OCI-M2 (cell line): ENCODE measurements around the gene C2orf76.

ENCODE experiments used
- DNase-seq: peaks from one replicate; lab custom pipeline; 2025; ENCODE audit not compliant: unreplicated experiment; lab: John Stamatoyannopoulos, UW

Gene C2orf76

DNA sequence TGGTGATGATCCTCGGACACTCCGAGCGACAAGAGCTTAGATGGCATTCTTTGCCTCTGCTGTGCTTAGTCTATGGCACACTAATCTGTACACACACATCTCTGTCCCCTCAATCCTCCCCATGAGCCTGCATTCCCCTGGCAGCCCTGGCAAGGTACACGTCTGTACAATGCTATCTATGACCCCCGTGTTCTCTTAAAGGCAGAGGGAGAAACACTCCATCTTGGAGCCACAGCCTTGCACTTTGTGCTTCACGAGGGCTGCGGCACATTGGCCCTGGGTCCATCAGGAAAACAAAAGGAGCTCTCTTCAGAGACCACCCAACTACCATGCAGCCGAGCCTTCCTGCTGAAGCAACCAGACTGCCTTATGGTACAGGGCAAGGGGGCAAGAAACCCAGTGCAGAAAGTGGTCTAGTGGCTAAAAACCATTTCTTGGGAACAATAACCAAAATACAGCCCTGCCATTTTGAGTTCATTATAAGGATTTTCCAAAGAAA lies 100.5 kb downstream of the C2orf76 start:
- DNase-seq: no peak

DNA sequence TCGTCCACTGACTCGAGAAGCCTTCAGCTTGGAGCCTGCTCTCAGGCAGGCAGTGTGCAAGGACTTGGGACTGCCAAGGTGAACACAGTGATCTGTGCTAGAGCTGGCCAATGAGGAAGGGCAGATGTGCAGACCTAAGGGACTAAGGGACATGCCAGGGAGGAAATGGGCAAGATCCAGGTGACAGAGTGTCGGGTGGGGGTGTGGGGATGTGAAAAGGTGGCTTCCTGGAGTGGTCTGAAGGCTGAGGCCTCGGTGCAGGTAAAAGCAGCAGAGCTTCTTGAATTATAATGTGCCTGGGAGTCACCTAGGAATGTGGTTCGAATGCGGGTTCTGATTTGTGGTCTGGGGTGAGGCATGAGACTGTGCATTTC lies 101.0 kb downstream of the C2orf76 start:
- no peak for DNase-seq

DNA sequence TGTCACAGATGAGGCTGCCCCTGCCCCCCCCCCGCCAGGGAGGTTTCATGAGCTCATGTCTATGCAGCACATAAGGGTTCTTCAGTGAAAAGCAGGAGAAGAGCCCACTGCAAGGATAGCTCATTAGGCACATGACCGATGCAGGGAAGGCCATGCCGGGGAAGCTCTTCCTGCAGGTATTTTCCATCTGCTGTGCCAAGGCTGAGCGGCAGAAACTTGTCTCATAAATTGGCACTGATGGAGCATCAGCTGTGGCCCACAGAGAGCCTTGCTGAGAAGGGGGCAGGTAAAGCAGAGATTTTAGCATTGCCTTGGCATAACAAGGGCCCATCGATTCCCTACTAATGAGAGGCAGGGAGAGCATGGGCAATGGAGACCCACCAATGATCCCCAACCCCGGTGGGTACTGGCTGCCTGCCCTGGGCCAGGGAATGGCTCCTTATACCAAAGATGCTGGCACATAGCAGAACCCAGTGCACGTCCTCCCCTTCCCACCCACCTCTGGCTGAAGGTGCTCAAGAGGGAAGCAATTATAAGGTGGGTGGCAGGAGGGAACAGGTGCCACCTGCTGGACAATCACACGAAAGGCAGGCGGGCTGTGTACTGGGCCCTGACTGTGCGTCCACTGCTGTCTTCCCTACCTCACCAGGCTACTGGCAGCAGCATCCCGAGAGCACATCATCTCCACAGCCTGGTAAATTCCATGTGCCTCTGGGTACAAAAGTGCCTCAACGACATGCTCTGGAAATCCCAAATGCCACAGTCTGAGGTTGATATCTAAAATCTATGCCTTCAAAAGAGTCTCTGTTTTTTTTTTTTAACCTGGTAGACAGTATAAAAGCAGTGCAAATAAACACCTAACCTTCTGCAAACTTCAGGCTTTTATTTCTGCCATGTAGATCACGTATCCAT lies 101.6 kb downstream of the C2orf76 start:
- DNase-seq: no peak

DNA sequence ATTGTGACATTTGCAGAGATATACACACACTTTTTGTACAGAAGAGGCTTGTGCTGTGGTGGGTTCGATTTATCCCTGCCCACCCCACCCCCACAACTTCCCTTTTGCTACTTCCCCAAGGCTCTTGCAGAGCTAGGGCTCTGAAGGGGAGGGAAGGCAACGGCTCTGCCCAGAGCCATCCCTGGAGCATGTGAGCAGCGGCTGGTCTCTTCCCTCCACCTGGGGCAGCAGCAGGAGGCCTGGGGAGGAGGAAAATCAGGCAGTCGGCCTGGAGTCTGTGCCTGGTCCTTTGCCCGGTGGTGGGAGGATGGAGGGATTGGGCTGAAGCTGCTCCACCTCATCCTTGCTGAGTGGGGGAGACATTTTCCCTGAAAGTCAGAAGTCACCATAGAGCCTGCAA lies 103.0 kb downstream of the C2orf76 start:
- DNase-seq: no peak

DNA sequence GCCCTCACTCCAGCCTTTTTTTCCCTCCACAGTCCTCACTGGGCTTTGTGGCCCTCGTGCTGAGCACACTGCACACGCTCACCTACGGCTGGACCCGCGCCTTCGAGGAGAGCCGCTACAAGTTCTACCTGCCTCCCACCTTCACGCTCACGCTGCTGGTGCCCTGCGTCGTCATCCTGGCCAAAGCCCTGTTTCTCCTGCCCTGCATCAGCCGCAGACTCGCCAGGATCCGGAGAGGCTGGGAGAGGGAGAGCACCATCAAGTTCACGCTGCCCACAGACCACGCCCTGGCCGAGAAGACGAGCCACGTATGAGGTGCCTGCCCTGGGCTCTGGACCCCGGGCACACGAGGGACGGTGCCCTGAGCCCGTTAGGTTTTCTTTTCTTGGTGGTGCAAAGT lies 103.6 kb downstream of the C2orf76 start:
- no peak for DNase-seq

DNA sequence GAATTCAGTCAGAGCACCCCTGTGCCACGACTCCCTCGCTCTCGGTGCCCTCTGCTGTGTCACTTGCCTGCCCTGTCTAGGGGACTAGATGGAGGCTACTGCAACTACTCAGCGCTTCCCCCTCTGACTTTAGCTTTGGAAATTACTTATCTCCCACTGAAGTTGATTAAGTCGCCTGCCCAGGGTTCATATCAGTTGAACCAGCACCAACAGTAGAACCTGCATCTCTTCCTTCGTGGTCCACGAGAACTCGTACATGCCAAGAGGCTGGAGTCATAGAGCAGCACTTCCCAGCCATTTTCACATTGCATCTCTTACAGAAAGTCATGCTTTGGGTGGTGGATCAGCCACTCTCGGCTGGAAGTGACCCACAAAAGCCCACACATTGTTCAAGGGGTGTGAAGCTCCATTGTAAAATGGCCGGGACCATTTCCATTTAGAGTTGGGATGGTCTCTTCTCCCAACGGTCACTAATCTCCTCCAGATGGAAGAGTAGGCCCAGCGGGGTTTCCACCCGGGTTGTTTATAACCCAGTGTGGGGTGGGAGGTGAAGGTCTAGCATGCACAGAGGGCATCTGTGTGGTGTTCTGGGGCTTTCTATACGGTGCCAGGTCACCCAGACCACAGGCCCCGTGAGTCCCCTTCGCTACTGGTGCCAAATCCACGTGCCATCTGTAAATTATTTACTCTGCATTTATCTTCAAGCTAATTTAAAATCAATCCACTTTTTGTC lies 105.0 kb downstream of the C2orf76 start:
- DNase-seq: no peak

DNA sequence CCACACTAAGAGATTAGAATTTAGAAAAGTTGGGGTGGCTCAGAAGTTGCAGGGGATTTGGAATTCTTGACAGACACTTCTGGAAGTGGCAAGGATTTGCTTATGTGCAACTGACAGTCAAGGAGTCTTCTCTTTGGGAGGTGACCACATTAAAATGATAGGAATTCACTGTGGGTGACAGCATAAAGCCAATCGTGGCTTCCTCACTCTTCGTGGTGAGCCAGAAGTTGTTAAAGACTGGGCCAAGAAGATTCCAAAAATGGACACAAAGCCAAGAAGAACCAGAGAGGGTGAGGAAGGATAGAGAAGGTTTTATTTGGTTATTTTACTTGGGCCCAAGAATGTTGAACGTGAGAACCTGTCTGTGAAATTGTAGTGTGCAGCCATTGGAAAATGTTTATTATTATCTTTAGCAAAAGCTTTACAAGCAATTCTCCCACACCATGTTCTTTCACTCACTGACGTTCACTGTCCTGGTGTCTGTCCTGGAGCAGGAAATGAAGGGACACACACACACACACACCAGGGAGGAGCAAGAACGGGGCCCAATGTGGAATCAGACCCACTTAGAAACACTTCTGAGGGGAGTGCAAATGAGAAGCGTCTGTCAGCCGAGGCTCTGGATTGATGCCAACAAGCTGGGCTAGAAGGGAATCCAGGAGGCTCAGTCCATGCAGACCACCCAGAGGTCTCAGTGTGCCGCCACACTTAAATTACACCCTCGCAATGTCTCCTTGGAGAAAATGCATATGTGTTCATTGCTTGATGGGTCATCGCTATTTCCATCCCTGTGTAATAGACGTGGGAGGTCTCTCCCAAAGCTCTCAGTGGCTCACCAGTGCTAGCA lies 105.8 kb downstream of the C2orf76 start:
- no peak for DNase-seq

DNA sequence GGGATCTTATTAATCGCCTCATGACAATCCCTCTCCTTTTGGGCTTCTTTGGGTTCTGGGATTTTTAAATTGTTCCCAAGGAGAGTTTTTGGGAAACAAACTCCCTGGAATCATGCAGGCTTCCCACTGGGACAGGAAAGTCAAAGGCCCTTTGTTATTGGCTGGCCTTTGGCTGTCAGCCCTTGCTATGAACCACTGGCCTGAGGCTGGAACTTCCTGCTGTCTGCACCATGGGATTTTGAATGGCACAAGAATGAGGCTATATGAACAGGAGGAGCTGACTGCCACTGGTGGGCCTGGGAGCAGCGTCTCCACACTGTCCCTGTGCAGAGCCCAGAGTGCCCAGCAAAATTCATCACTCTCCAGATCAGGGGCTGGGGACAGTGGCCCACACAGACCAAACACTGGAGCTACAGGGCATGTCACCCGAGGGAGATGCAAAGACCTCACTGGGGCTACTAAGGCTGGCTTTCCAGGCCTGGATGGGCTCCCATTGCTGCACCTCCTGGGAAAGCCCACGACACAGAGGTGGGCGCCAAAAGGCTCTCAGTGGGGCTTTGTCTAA lies 107.3 kb downstream of the C2orf76 start:
- DNase-seq: no peak

DNA sequence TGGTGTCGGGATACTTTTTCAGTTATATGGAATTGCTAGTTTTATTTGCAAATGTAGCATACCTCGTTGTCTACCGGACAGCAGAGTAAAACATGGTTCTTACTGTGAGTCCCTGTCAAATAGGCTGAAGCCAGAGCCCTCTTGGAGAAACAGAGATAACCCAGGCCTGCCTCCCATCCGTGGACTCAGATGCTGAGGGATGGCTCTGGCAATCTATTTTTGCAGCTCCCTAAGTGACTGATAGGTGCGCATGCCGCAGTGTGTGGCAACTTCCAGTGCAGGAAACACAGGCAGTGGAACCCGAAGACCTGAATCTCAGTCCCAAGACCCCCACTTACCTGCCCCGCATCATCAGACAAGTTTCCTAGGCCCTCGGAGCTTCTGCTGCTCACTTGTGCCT lies 109.4 kb downstream of the C2orf76 start:
- DNase-seq: no peak

DNA sequence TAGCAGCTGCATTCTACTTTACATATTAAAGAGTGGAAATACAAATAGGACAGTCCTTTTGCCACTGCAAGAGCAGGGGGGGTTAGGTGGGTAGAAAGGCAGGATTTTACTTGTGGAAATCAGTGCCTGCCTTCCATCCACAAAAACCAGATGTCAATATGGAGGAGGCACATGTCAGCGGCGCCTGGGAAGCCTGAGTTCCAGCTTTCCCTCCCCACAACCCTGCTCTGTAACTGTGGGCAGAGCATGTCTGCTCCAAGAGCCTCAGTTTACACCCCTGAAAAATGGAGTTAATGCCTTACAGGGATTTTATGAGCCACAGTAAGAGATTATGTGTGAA lies 110.1 kb downstream of the C2orf76 start:
- no peak for DNase-seq

DNA sequence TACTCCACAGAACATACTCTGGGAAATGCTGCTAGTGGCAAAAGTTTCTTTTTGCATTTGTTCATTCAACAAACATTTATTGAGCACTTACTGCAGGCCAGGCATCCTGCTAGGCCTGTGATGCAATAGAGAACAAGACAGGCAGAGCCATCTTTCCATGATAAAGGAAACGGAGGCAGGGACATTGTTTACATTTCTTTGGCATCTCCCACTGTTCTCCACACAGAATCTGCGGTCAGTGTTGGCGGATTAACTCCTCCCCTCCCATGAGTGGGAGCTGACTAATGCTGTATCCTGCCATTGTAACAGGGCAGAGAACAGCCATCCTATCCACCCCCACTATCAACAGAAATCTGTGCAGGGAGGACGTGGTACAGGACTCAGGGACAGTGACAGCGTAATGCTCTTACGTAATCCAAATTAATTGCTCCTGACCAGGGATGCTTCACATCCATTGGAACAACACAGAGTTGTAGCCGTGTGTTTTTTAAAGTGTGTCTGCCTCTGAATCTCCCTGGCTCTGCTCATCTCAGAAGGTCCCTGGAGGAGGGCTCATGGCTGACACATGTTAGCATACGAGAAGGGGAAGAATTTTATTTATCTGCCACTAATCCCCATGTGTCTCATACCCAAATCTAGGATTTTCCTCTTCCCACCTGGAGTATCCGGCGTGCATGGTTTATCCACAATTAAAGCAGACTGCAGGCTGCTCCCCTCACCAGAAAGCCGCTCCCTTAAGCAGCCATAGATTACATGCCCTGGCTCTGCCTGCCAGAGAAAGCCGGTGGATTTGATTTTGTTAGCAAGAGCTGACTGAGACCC lies 110.7 kb downstream of the C2orf76 start:
- no peak for DNase-seq

DNA sequence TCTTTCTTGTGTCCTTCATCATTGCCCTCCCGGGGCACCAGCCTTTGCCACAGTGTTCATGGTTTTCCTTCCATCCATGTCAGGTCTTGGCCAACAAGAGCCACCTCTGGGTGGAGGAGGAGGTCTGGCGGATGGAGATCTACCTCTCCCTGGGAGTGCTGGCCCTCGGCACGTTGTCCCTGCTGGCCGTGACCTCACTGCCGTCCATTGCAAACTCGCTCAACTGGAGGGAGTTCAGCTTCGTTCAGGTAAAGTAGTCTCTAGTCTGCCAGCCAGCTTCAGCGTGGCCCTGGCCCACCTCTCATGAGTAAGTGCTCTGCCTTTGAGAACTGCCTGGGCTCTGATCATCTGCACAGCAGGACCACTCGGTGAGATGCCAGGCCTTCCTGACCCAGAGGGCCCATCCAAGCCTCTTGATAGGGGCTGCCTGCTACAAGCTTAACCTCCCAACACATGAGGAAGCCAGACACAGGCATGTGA lies 112.0 kb downstream of the C2orf76 start:
- DNase-seq: no peak

DNA sequence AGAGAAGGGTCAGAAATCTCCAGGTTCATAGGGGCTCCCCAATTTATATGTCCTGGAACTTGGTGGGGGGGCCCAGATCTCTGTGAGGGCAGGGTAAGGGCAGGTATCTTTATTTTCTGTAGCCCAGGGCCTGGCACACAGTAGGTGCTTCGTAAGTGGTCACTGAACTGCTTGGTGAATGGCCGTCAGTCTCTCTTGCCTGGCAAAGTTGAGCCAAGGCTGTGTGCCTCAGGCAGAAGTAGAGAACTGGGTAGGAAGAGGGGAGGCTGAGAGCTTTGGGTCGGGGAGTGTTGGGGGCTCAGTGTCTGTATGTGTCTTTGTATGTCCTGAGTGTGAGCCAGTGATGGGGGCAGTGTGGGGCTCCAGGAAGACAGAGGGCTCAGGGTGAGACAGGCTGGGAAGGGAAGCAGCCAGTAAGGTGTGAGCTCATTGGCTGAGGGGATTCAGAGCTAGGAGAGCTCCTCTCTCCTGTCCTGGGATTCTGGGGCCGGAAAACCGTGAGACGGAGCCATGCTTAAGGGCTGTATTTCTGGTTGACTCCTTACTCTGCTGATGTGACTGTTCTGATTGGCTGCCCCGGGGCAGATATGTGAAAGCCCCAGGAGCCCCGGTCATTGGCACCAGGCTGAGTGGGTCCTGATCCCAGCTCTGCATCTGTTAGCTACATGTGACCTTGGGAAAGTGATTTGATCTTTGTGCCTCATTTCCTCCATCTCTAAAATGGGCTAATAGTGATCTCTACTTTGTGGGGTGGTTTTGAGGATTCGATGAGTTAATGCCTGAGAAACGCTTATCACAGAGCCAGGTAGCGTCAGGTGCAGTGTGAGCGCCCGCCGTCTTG lies 112.7 kb downstream of the C2orf76 start:
- no peak for DNase-seq

DNA sequence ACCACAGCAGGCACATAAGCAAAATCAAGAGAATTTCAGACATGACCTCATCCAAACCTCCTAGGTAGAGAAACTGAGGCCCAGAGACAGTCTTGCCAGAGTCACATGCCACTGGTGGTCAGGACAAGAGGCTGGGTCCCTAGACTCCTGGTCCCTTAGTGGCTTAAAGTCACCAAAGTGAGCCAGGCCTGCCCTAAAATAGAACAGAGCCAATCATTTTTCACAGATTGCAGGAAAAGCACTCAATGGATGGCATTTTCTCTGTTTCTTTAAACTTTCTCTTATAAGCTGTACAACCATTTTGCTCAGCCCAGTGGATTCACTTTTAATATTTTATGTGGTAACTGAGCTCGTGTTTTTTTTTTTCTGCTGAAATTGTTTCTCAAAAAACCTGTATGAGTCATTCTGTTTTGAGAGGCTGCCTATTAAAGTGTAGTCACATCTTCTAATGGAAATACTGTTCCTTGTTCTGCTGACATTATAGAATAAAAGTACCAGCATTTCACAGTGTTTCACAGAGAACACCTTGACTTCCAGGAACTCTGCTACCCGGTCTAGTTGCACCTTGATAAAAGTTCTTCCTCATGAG lies 113.4 kb downstream of the C2orf76 start:
- no peak for DNase-seq
